NT2/D1 (cell line): ENCODE measurements around the gene C4orf17.
A peak's percentile ranks its signal among the peaks of the same experiment; 100 is the strongest.

Source experiments
- DNase-seq: peaks from one replicate; pipeline ENCODE4 v3.0.0-alpha.2; 2011; ENCODE audit warnings: low read depth, low spot score
- H3K27me3 ChIP-seq: 2 replicates; pipeline ENCODE4 v1.6.0; 2011; ENCODE audit warnings: mild to moderate bottlenecking; ENCODE audit not compliant: insufficient read length, insufficient read depth
- H3K36me3 ChIP-seq: 2 replicates; pipeline ENCODE4 v1.6.1; 2011; ENCODE audit warnings: mild to moderate bottlenecking, low read length, mixed read lengths; ENCODE audit not compliant: insufficient read depth, insufficient read length
- H3K4me1 ChIP-seq: 2 replicates; pipeline ENCODE4 v1.5.1; 2011; ENCODE audit not compliant: insufficient read depth, insufficient read length
- H3K4me3 ChIP-seq: 2 replicates; pipeline ENCODE4 v1.5.1; 2011; ENCODE audit warnings: low read depth; ENCODE audit not compliant: insufficient read length
- H3K9ac ChIP-seq: 2 replicates; pipeline ENCODE4 v1.6.0; 2011; ENCODE audit warnings: low read depth; ENCODE audit not compliant: insufficient read length
- H3K9me3 ChIP-seq: 2 replicates; pipeline ENCODE4 v1.5.1; 2011; ENCODE audit warnings: mild to moderate bottlenecking, low read length; ENCODE audit not compliant: insufficient read depth
- SUZ12 ChIP-seq: IDR thresholded peaks from 2 replicates; pipeline ENCODE4 v1.6.1; 2011; ENCODE audit not compliant: insufficient read length, insufficient read depth; ENCODE audit errors: extremely low read depth
- YY1 ChIP-seq: IDR thresholded peaks from 2 replicates; pipeline ENCODE4 v1.6.1; 2011; ENCODE audit not compliant: insufficient read length, insufficient read depth
- ZNF274 ChIP-seq: IDR thresholded peaks from 2 replicates; pipeline ENCODE4 v1.6.1; 2011; ENCODE audit warnings: mild to moderate bottlenecking, low read depth, low read length

Gene C4orf17

DNA sequence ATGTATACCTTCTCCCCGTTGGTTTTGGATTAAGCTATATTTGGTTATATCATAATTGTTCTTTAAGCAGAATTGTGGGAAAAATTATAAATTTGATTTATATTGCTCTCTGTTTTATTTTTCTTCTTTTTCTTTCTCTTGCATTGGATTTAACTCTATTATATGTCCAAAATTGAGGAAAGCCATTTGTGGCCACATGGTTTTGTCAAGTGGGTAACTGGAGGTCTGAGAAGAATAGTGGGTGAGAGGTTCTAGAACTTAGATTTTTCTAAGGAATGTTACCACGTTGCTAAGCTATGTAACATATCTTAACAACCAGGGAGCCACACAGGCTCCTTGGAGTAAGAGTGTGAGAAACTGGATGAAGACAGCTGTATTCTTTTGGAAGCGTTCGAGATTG is at the start of gene C4orf17:
C4orf17 (plus strand) TSS at position 301 of the 400 bp plus-strand sequence. CDS start 2,061 bp downstream, outside the sequence.
- TF ChIP-seq YY1 (no peak), ZNF274 (no peak), SUZ12 (no peak)
- DNase-seq = no peak
- H3K36me3 ChIP-seq = no peaks in the 10 kb centered on the region

DNA sequence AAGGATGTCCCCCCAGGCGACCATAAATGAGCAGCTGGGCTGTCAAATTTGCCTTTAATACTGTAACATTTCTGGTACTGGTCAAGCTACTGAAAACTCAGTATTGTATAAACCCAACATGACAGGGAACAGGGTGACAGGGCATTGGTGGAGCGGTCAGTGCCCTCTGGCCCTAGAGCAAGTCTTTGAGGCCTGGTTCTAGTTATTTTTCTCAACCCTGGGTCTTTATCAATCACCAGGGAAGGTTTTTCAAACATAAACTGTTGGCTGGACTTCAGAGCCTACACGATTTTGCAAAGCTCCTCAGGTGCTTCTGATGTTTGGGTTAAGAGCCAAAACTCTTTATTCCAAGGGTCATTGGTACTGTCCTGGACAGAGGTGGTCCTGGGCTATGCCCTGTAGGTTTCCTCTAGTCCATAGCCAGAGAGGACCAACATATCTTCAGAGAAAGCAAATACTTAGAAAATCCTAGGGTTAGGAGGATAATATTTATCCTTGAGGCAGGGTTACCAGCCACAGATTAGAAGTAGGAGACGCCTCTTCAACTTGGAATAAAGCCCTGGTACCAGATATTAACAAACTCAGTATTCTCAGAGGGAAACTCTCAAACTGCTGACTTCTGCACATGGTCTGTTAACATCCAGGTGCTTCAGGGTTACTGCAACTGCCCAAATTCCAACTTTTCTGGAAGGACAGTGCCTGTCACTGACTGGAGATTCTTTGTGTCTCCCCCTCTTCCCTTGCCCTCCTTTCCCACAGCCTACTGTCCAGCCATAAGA is 49.0 kb upstream of the C4orf17 start:
- no peak for DNase-seq
- TF ChIP-seq ZNF274 (no peak), YY1 (no peak), SUZ12 (no peak)
- no peak overlapping the region for H3K9ac ChIP-seq
- no peaks in the 10 kb centered on the region for H3K27me3 ChIP-seq
- no peaks in the 10 kb centered on the region for H3K36me3 ChIP-seq
- no peaks in the 10 kb centered on the region for H3K4me1 ChIP-seq
- H3K4me3 ChIP-seq = no peak overlapping the region
- no peaks in the 10 kb centered on the region for H3K9me3 ChIP-seq

More for the DNA sequence above, at the start of gene C4orf17:
- H3K4me3 ChIP-seq = no peak within 1 kb of the TSS
- no peak within 1 kb of the TSS for H3K9ac ChIP-seq
- H3K4me1 ChIP-seq = no peaks in the 10 kb centered on the region
- H3K27me3 ChIP-seq = no peaks in the 10 kb centered on the region
- no peaks in the 10 kb centered on the region for H3K9me3 ChIP-seq

DNA sequence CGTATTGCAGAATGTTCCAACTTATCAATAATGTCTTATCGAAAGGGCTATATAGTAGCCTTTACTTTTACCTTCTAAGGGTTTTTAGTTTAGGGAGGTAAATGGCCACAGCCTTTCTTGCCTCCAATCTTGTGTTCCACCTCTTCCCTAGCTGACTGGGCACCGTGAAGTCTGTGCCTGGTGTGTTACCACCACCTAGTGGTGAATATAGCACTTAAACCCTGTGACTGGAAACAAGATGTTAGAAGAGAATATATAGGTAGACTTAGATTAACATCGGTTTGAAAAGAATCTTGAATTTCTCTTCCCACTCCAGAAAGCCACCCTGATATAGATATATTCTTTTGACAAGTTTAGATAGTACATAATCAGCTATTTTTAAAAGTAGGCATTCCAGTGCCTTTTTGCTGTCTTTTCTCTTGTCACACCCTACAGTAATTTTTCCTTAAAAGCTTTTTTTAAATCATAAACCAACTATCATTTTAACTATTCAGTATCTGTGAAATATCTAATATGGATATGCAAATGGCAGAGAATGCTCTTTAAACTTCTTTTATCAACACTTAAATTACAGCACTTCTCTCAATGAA is 47.9 kb upstream of the C4orf17 start:
- Histone ChIP-seq H3K9me3 (no peaks in the 10 kb centered on the region), H3K4me3 (no peak overlapping the region), H3K4me1 (no peaks in the 10 kb centered on the region), H3K27me3 (no peaks in the 10 kb centered on the region), H3K36me3 (no peaks in the 10 kb centered on the region), H3K9ac (no peak overlapping the region)
- DNase-seq = peak; percentile 47
- TF ChIP-seq YY1 (no peak), ZNF274 (no peak), SUZ12 (no peak)

DNA sequence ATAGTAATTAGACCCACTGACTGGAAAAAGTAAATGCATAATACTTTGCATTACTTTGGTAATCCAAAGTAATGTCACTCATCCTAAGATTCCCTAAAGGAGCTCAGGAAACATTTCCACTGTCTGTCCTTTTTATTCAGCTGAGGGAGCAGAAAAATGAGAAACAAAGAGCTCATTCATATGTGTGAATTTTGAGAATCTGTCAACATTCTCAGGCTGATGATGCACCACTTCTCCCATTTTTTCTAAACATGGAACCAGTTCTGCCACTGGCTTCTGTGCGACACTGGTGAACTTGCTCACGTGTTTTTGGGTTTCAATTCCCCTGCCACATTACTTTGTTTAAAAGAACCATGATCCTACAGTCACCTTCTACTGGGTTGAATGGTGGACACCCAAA is 47.3 kb upstream of the C4orf17 start:
- H3K36me3 ChIP-seq = no peaks in the 10 kb centered on the region
- H3K4me3 ChIP-seq = no peak overlapping the region
- H3K9ac ChIP-seq = no peak overlapping the region
- DNase-seq = no peak
- H3K27me3 ChIP-seq = no peaks in the 10 kb centered on the region
- no peak for TF ChIP-seq ZNF274
- no peak for TF ChIP-seq YY1
- TF ChIP-seq SUZ12 = no peak
- H3K4me1 ChIP-seq = no peaks in the 10 kb centered on the region
- H3K9me3 ChIP-seq = no peaks in the 10 kb centered on the region

DNA sequence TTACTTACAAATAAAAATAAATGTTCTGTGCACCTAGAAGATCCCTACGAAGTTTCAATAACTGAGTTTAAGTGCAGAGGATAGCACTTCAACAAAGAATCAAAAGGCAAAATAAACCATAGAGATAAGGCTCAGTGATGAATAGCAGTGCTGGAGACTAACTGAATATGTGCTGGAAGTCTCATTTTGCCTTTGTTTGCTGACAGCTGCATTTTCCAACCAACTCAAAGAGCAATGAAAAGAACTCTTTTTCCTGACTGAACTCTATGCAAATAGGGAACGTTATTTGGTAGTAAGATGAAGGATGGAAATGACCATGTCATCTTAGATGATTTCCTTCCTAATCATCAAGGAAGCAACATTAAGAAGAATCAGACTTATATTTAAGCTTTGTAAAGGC is 42.9 kb upstream of the C4orf17 start:
- no peak overlapping the region for H3K9ac ChIP-seq
- no peaks in the 10 kb centered on the region for H3K27me3 ChIP-seq
- no peak for TF ChIP-seq ZNF274
- TF ChIP-seq SUZ12 = no peak
- no peak for TF ChIP-seq YY1
- no peaks in the 10 kb centered on the region for H3K9me3 ChIP-seq
- H3K36me3 ChIP-seq = no peaks in the 10 kb centered on the region
- no peak for DNase-seq
- H3K4me3 ChIP-seq = no peak overlapping the region
- no peaks in the 10 kb centered on the region for H3K4me1 ChIP-seq

DNA sequence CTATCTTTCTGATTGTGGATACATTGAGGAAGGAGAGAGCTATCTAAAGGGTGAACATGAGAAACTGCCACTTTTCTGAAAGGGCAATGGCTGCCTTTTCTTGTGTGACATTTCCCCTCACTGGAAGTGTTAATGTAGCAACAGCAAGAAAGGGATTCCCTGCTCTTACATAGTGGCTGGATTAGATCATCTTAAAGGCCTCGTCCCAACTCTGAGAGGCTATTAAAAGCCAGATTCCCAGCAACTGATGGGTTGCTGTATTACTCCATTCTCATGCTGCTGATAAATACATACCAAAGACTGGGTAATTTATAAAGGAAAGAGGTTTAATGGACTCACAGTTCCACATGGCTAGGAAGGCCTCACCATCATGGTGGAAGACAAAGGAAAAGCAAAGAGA is 41.9 kb upstream of the C4orf17 start:
- TF ChIP-seq SUZ12 (no peak), ZNF274 (no peak), YY1 (no peak)
- Histone ChIP-seq H3K9ac (no peak overlapping the region), H3K27me3 (no peaks in the 10 kb centered on the region), H3K4me1 (no peaks in the 10 kb centered on the region), H3K4me3 (no peak overlapping the region), H3K36me3 (no peaks in the 10 kb centered on the region), H3K9me3 (no peaks in the 10 kb centered on the region)
- DNase-seq = no peak

DNA sequence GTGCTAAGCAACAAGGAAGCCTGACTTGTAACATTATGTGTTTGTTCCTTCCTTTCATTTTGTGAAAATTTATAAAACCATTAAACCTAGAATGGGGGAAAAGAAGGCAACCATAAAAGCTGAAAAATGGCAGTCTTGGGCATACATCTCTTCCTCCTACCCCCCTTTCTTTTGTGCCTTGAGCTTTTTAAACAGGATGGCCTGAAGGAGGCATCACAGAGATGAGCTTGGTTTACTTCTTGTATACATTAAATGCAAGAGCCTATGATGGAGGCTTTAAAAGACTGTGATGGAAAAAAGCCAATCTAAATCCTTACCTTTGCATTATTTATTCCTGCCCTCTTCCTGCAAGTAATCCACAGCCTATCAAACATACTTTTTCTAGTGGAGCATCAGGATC is 39.5 kb upstream of the C4orf17 start:
- TF ChIP-seq SUZ12 = no peak
- no peak for TF ChIP-seq ZNF274
- no peak for TF ChIP-seq YY1
- Histone ChIP-seq H3K27me3 (no peaks in the 10 kb centered on the region), H3K4me3 (no peak overlapping the region), H3K9me3 (no peaks in the 10 kb centered on the region), H3K36me3 (no peaks in the 10 kb centered on the region), H3K4me1 (no peaks in the 10 kb centered on the region), H3K9ac (no peak overlapping the region)
- DNase-seq = no peak
